Esophagus muscularis mucosa (tissue), 4 donors: Measurements from ENCODE around the gene UBE2B. TPM values are rescaled to one million over a fixed set of nuclear protein-coding genes. Genes with fewer than 3 reads are reported as not detected.

Experiments
- DNase-seq: peaks from one replicate; pipeline ENCODE4 v3.0.0-alpha.2; 2017; ENCODE audit errors: extremely low spot score
- H3K27ac ChIP-seq, 4 donors: fragments of 200-600 bp; sonication (generic); replicated peaks in 1 of 4; 1 replicate in 3 of 4; 2 replicates in 1 of 4; pipeline ENCODE4 v1.5.1; 2016 to 2019; ENCODE audit warnings: mild to moderate bottlenecking in 1 of 4
- H3K27me3 ChIP-seq, 4 donors: fragments of 200-600 bp; sonication (generic); one replicate each; pipeline versions ENCODE4 v1.5.1 to v1.6.0; 2016 to 2019
- H3K36me3 ChIP-seq, 4 donors: fragments of 200-600 bp; sonication (generic); one replicate each; pipeline ENCODE4 v1.5.1; 2016 to 2019
- H3K4me1 ChIP-seq, 4 donors: fragments of 200-600 bp; sonication (generic); one replicate each; pipeline ENCODE4 v1.5.1; 2016 to 2019
- H3K4me3 ChIP-seq, 4 donors: fragments of 200-600 bp; sonication (generic); 1 replicate in 2 of 4; 2 replicates in 2 of 4; pipeline ENCODE4 v1.5.1; 2016 to 2019; ENCODE audit warnings: mild to moderate bottlenecking in 4 of 4, moderate library complexity in 1 of 4
- H3K9me3 ChIP-seq, 4 donors: fragments of 200-600 bp; sonication (generic); 1 replicate in 3 of 4; 2 replicates in 1 of 4; pipeline ENCODE4 v1.5.1; 2016 to 2019
- EP300 ChIP-seq: sonication (generic); formaldehyde crosslinking; IDR thresholded peaks from one replicate; pipeline ENCODE4 v1.6.1; 2017; ENCODE audit warnings: antibody characterized with exemption
- POLR2A ChIP-seq: fragments of 450-650 bp; IDR thresholded peaks from one replicate; pipeline ENCODE4 v1.6.1; 2017; ENCODE audit warnings: antibody characterized with exemption, moderate library complexity, mild to moderate bottlenecking, low read depth
- POLR2AphosphoS5 ChIP-seq, 2 donors: sonication (generic); formaldehyde crosslinking; IDR thresholded peaks; one replicate each; pipeline ENCODE4 v1.6.1; 2017; ENCODE audit warnings: antibody characterized with exemption in 2 of 2
- WGBS: methylation state at CpG from one replicate; pipeline ENCODE4 v1.1.5; 2018; 5-methylcytosine and 5-hydroxymethylcytosine counted together
- intact Hi-C: fragments of 100-400 bp; cut with DNase I; formaldehyde crosslinking; loops from one replicate; pipeline ENCODE4 v1.15.1; 2023
- total RNA-seq, 4 donors: library from RNA; depleted of rRNA; stranded (reverse); fragments of >200 nt; gene quantifications; one replicate each; pipeline versions ENCODE4 v1.1.0 to v1.2.1, GENCODE V29; 2016
- TF ChIP-seq, protein P1 (sequence below), 3 experiments: fragments of 200-600 bp in 2 of 3; fragments of 450-650 bp in 1 of 3; sonication (generic) in 2 of 3; IDR thresholded peaks; one replicate each; pipeline ENCODE4 v1.5.1; 2017 to 2019; ENCODE audit warnings: antibody characterized with exemption in 3 of 3, mild to moderate bottlenecking in 2 of 3, moderate library complexity in 1 of 3

UBE2B gene
- total RNA-seq, 4 donors from 2014 or later = 38.2 to 96.3 (median 52.3) TPM

GRCh38 chr5:134383980-134384697 is 12.8 kb downstream of the UBE2B start:
- Histone ChIP-seq H3K27ac (no peak overlapping the region), H3K4me3 (no peak overlapping the region), H3K4me1 (no peaks in the 10 kb centered on the region), H3K9me3 (no peaks in the 10 kb centered on the region), H3K36me3 (peaks cover 73 to 99% (median 89%) of the 10 kb centered on the region in 4 donors), H3K27me3 (no peaks in the 10 kb centered on the region)
- WGBS = 57% methylated on average over 4 of the region's 4 CpGs
- intact Hi-C loops = no loop called here
- TF ChIP-seq POLR2AphosphoS5 (IDR thresholded peaks at IDR 0.05) = no peak
- TF ChIP-seq POLR2A = no peak
- DNase-seq = no peak

DNA sequence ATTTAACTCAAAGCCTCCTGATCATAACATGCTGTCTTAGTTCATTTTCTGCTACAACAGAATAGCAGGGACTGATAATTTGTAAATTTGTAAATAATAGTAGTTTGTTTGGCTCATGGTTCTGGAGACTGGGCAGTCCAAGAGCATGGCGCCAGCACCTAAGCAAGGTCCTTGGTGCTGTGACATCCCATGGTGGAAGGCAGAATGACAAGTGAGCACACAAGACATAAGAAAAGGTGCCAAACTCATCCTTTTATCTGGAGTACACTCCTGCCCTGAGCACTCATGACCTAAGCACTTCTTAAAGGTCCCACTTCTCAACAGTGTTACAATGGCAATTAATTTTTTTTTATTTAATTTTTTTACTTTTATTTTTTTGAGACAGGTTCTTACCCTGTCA is 16.1 kb downstream of the UBE2B start:
- TF ChIP-seq POLR2AphosphoS5 (IDR thresholded peaks at IDR 0.05) (no peak), POLR2A (no peak), EP300 (no peak)
- TF ChIP-seq, protein P1, sequence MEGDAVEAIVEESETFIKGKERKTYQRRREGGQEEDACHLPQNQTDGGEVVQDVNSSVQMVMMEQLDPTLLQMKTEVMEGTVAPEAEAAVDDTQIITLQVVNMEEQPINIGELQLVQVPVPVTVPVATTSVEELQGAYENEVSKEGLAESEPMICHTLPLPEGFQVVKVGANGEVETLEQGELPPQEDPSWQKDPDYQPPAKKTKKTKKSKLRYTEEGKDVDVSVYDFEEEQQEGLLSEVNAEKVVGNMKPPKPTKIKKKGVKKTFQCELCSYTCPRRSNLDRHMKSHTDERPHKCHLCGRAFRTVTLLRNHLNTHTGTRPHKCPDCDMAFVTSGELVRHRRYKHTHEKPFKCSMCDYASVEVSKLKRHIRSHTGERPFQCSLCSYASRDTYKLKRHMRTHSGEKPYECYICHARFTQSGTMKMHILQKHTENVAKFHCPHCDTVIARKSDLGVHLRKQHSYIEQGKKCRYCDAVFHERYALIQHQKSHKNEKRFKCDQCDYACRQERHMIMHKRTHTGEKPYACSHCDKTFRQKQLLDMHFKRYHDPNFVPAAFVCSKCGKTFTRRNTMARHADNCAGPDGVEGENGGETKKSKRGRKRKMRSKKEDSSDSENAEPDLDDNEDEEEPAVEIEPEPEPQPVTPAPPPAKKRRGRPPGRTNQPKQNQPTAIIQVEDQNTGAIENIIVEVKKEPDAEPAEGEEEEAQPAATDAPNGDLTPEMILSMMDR (IDR thresholded peaks at IDR 0.05) = no peak
- H3K27ac ChIP-seq = no peak overlapping the region
- no peak for DNase-seq
- H3K9me3 ChIP-seq = no peaks in the 10 kb centered on the region
- no peaks in the 10 kb centered on the region for H3K27me3 ChIP-seq
- H3K4me1 ChIP-seq = no peaks in the 10 kb centered on the region
- WGBS = 100% methylated on average over 1 of the region's 1 CpG
- intact Hi-C loops = no loop called here
- no peak overlapping the region for H3K4me3 ChIP-seq
- peaks cover 77 to 99% (median 91%) of the 10 kb centered on the region in 4 donors for H3K36me3 ChIP-seq

DNA sequence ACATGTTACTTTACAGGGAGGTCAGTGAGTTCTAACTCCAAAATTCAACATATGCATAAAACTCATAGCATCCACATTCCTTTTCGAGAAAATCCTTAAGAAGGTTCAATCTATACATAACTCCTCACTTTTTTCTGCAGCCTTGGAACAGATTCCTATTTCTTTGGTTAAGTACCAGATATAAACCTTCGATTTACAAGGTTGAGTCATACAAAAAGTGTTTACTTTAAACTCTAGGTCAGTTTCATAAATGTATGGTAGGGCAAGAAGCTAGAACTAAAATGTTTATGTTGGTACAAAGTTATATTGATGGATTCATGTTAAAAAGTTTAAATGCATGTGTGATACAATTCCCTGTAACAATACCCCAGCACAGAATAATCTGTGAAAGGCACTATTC is 20.9 kb downstream of the UBE2B start:
- 65% methylated on average over 2 of the region's 2 CpGs for WGBS
- no peak overlapping the region for H3K4me3 ChIP-seq
- no peak for DNase-seq
- TF ChIP-seq, protein P1 (IDR thresholded peaks at IDR 0.05) = no peak
- TF ChIP-seq POLR2A (no peak), EP300 (no peak), POLR2AphosphoS5 (IDR thresholded peaks at IDR 0.05) (no peak)
- H3K4me1 ChIP-seq = no peaks in the 10 kb centered on the region
- H3K9me3 ChIP-seq = no peaks in the 10 kb centered on the region
- H3K36me3 ChIP-seq = peaks cover 62 to 100% (median 96%) of the 10 kb centered on the region in 4 donors
- no peak overlapping the region for H3K27ac ChIP-seq
- H3K27me3 ChIP-seq = no peaks in the 10 kb centered on the region
- intact Hi-C loops = no loop called here

DNA sequence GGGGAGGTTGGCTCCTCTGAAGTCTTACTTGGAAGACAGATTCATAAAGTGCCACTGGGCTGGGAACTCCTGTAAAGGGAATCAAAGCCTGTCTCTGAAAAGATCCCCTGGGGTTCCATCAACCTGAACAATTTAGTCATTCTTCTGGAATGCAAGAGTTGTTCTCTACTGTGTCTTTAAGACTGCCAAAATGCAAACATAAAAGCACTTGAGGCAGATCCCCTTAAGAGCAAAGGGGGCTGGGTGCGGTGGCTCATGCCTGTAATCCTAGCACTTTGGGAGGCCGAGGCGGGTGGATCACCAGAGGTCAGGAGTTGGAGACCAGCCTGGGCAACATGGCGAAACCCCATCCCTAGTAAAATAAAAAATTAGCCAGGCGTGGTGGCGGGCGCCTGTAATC is 23.6 kb downstream of the UBE2B start:
- intact Hi-C loops = no loop called here
- H3K27ac ChIP-seq = no peak overlapping the region
- TF ChIP-seq POLR2A (no peak), EP300 (no peak), POLR2AphosphoS5 (IDR thresholded peaks at IDR 0.05) (no peak)
- TF ChIP-seq, protein P1 (IDR thresholded peaks at IDR 0.05) = no peak
- H3K4me3 ChIP-seq = no peak overlapping the region
- DNase-seq = no peak
- WGBS = 90% methylated on average over 7 of the region's 7 CpGs
- no peaks in the 10 kb centered on the region for H3K27me3 ChIP-seq
- H3K36me3 ChIP-seq = peaks cover 45 to 93% (median 84%) of the 10 kb centered on the region in 4 donors
- no peaks in the 10 kb centered on the region for H3K4me1 ChIP-seq
- H3K9me3 ChIP-seq = no peaks in the 10 kb centered on the region

- no peak for DNase-seq
- H3K9me3 ChIP-seq = no peaks in the 10 kb centered on the region
- intact Hi-C loops = no loop called here
- TF ChIP-seq POLR2A (no peak), POLR2AphosphoS5 (IDR thresholded peaks at IDR 0.05) (no peak), EP300 (no peak)
- TF ChIP-seq, protein P1 (IDR thresholded peaks at IDR 0.05) = no peak
- no peak overlapping the region for H3K4me3 ChIP-seq
- no peak overlapping the region for H3K27ac ChIP-seq
- H3K27me3 ChIP-seq = no peaks in the 10 kb centered on the region
- H3K4me1 ChIP-seq = no peaks in the 10 kb centered on the region
- H3K36me3 ChIP-seq = peaks cover 31 to 85% (median 74%) of the 10 kb centered on the region in 4 donors
- 80% methylated on average over 4 of the region's 4 CpGs for WGBS
Measured at GRCh38 chr5:134396274-134396673, 24.9 kb downstream of the UBE2B start.
